ENCODE measurements around the gene SORBS2.

- no peak for TF ChIP-seq CTCF (IDR thresholded peaks at IDR 0.05)
- no peak for TF ChIP-seq EP300 (IDR thresholded peaks at IDR 0.05)
- no peak for TF ChIP-seq POLR2A (IDR thresholded peaks at IDR 0.05)
Measured at GRCh38 chr4:185809533-185810071, 2.4 kb downstream of the SORBS2 start.

Data from tibial nerve (tissue), 4 donors.